Heart left ventricle (tissue), 13 donors: Measurements from ENCODE around the gene MPRIP.

Experiments
- CTCF ChIP-seq, 12 donors: fragments of 200-600 bp; sonication (generic) in 4 of 12; IDR thresholded peaks; one replicate each; pipeline versions ENCODE4 v1.5.0 to v1.8.0; 2018 to 2022; ENCODE audit warnings: antibody characterized with exemption in 12 of 12, mild to moderate bottlenecking in 5 of 12
- POLR2A ChIP-seq, 2 donors: fragments of 450-650 bp; IDR thresholded peaks; one replicate each; pipeline ENCODE4 v1.6.1; 2017; ENCODE audit warnings: antibody characterized with exemption in 2 of 2, mild to moderate bottlenecking in 2 of 2, moderate library complexity in 2 of 2
- donor health status: ischemic (EF 13 %, LVEDD 7.1; RV severe dilation, severe dysfunction).
- donor health status: DM: no; HTN: yes; CAD: no.
- donor health status: DM: no; HTN: no; CAD: no.
- donor health status: ischemic (EF 25% LVEDD 6.9; RV normal size, moderate dysfunction).
- donor health status: ischemic (EF 25% LVEDD 5.7; RV mildly dilated, moderate dysfunction).
- donor health status: ischemic (EF 35%, LVEDD 5.7; RV mildly dilated, moderate dysfunction).
- donor health status: nonischemic (EF 11% LVEDD 7.7; RV severe dilation, severe dysfunction).
- donor health status: DM: yes; HTN: yes; CAD: no.
- donor health status: PGD.
- donor health status: ischemic (EF 29% LVEDD 5.4; RV normal size, mild dysfunction).
- donor health status: nonischemic (EF 23%, LVEDD 6.1; RV moderate dilation, normal function).

DNA sequence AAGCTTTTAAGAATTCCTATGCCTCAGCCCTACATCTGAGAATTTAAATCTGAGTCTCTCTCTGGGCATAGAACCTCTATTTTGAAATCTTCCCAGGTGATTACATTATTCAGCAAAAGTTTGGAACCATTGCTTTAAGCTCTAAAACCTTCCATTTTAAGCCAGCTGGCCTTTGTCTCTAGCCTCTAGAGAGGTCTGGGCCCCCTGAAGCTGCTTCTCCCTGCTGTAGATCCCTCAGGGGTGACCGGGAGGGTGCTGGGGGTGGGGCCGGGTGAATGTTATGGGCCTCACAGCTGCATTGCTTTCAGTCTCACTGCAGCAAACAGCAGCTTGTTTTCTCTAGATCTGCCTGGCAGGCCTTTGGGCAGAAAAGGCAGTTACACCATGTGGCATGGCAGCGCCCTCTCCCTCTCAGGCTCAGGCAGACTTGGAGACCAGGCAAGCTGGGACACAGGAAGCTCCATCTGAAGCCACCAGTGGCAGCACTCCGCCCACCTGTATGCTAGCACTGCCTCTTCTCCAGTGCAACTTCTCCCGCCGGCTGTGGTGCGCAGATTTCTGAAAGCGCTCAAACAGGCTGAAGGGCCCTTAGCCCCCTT lies 66.3 kb downstream of the MPRIP start:
- TF ChIP-seq CTCF (IDR thresholded peaks at IDR 0.05) (no peak), POLR2A (IDR thresholded peaks at IDR 0.05) (no peak)
